LNCAP (cell line): Measurements from ENCODE around the gene OGFR.

Source experiments
- CTCF ChIP-seq: fragments of 450-650 bp; IDR thresholded peaks from 2 replicates; pipeline ENCODE4 v1.5.1; 2017; ENCODE audit warnings: mild to moderate bottlenecking

Gene OGFR

GRCh38 chr20:62761759-62762131 lies 42.9 kb upstream of the OGFR start:
- TF ChIP-seq CTCF: no peak

DNA sequence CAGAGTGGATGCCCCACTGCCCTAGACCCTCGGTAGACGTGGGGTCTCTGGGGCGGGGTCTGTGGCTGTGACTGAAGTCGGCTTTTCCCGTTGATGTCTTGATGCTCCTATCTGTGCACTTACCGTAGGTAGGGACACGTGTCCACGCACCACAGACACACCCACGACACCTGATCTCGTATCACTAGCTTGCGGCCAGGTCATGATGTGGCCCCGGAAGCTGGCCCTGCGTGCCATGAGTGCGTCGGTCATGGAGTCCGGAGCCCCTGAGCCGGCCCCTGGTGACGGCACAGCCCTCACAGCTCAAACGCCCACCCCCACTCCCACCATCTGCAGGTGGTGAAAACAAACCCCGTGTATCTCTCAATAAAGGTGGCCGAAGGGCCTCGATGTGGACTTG lies 42.3 kb upstream of the OGFR start:
- no peak for TF ChIP-seq CTCF

DNA sequence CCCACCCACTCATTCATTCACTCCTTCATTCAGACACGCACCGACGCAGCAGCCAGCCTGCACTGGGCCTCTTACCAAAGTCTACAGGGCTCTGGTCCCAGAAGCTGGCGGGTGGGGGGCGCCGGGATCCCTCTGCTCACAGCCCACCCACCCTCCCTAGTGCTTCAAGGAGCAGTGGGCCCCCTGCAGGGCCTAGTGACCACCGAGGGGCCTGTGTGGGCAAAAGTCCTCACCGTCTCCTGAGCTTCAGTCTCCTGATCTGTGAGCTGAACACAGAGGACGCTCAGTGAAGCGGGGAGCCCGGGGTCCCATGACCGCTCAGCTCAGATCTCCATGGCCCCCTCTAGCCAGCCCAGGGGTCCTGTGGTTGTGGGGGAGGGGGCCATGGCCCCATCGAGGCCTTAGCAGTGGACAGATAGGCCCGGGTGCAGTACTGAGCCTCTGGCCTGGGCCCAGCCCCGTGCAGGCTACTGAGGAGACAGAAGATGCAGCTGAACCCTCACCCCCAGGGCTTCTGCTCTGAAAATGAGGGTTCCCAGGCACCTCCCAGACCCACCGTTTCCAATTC lies 41.8 kb upstream of the OGFR start:
- TF ChIP-seq CTCF: no peak

DNA sequence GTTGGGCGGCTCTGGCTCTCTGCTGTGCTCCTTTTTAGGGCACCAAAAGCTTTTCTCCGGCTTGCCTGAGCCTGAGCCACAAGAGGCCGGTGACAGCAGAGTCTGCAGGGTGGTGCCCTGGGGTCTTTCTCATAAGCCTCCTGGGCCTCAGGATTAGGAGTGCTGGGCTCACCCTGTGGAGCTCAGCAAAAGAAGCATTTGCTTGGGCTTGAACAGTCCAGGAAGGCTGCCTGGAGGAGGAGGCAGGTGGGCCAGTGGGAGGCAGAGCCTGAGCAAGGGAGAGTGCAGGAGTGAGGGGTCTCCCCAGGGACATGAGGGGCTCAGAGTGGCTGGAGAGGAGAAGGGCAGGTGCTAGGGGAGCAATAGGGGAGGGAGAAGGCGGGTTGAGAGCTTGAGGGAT lies 41.2 kb upstream of the OGFR start:
- no peak for TF ChIP-seq CTCF

DNA sequence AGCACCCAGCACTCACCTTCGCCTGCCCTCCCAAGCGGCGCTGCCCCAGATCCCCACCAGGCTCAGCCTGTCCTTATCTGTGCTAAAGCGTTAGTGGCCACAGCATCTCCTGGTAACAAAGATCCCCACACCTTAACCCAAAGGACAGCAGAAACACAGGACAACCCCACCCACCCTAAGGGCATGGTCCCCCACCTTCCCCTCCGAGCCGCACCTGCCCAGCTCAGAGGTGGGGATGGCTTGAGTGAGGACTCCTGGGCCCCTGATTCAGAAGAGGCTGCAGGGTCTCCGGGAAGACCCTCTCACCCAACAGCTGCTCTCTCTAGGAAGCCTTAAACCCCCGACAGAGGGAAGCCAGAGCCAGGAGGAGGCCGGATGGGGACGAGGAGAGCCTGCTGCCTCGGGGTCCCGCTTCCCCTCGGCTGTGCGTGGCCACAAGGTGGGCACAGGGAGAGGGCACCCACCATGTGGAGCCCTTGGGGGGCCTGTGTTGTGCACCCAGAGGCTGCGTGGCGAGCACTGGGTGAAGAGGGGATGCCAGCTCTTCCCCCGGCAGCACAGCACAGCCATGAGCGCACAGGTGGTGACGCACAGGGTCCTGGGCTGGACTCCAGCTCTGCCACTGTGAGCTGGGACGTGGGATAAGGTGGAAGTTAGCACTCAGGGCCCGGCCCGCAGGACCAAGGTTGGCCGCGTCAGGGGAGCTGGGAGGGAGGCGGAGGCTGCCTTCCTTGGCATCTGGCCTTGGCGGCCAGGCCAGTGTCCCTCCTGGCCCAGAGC lies 40.3 kb upstream of the OGFR start:
- no peak for TF ChIP-seq CTCF

GRCh38 chr20:62765021-62765420 lies 39.6 kb upstream of the OGFR start:
- TF ChIP-seq CTCF: no peak

- no peak for TF ChIP-seq CTCF
These were observed 39.1 kb upstream of the OGFR start for GRCh38 chr20:62765432-62766070.
